Gastrocnemius medialis (tissue), 4 donors: Measurements from ENCODE around the gene SELENBP1. TPM values are rescaled to one million over a fixed set of nuclear protein-coding genes. Genes with fewer than 3 reads are reported as not detected.
"Not testable (repeated sequence)": the region's sequence is repeated elsewhere in the genome, so short reads cannot be mapped to it uniquely, and the experiment has no call there.

Source experiments
- ATAC-seq, 2 donors: fragments of 150-250 bp; one replicate each; pipeline ENCODE4 v1.9.1; 2016
- DNase-seq, 2 donors: peaks; one replicate each; pipeline ENCODE4 v3.0.0-alpha.2; 2019
- H3K27ac ChIP-seq, 4 donors: fragments of 200-600 bp; sonication (generic); 1 replicate in 1 of 4; 2 replicates in 3 of 4; pipeline ENCODE4 v1.5.1; 2016 to 2018; ENCODE audit warnings: mild to moderate bottlenecking in 2 of 4, moderate library complexity in 1 of 4
- H3K27me3 ChIP-seq, 3 donors: fragments of 200-600 bp; sonication (generic) in 2 of 3; 1 replicate in 1 of 3; 2 replicates in 2 of 3; pipeline versions ENCODE4 v1.5.1 to v1.6.0; 2016 to 2019; ENCODE audit warnings: mild to moderate bottlenecking in 1 of 3, moderate library complexity in 1 of 3
- H3K36me3 ChIP-seq, 2 donors: fragments of 200-600 bp; sonication (generic) in 1 of 2; one replicate each; pipeline ENCODE4 v1.5.1; 2017 to 2018
- H3K4me1 ChIP-seq, 2 donors: fragments of 200-600 bp; sonication (generic) in 1 of 2; one replicate each; pipeline ENCODE4 v1.5.1; 2016 to 2017; ENCODE audit warnings: mild to moderate bottlenecking in 2 of 2
- H3K4me3 ChIP-seq, 4 donors: fragments of 200-600 bp; sonication (generic) in 3 of 4; 1 replicate in 1 of 4; 2 replicates in 3 of 4; pipeline ENCODE4 v1.5.1; 2016 to 2019; ENCODE audit warnings: mild to moderate bottlenecking in 2 of 4
- H3K9me3 ChIP-seq, 3 donors: fragments of 200-600 bp; sonication (generic) in 2 of 3; 1 replicate in 1 of 3; 2 replicates in 2 of 3; pipeline ENCODE4 v1.5.1; 2016 to 2019
- CTCF ChIP-seq, 5 experiments: fragments of 450-650 bp in 3 of 5; fragments of 200-600 bp in 2 of 5; sonication (generic) in 2 of 5; IDR thresholded peaks in 4 of 5; conservative IDR thresholded peaks in 1 of 5; 1 replicate in 4 of 5; 2 replicates in 1 of 5; pipeline ENCODE4 v1.5.1; 2016 to 2019; ENCODE audit warnings: antibody characterized with exemption in 5 of 5, mild to moderate bottlenecking in 3 of 5, moderate library complexity in 3 of 5
- POLR2A ChIP-seq, 2 donors: fragments of 450-650 bp; IDR thresholded peaks; one replicate each; pipeline ENCODE4 v1.6.1; 2017; ENCODE audit warnings: antibody characterized with exemption in 2 of 2, mild to moderate bottlenecking in 2 of 2, moderate library complexity in 2 of 2
- in situ Hi-C, 4 donors: fragments of 200-750 bp; cut with MboI; loops; one replicate each; pipeline versions ENCODE4 v1.15.0 to v1.8.0; 2017; ENCODE audit warnings: low sequenced_read_pairs in 4 of 4
- intact Hi-C: fragments of 100-400 bp; cut with DNase I; formaldehyde crosslinking; loops from one replicate; pipeline ENCODE4 v1.15.1; 2023; ENCODE audit warnings: low total_unique reads
- total RNA-seq, 4 donors: library from RNA; depleted of rRNA; stranded (reverse); fragments of >200 nt; gene quantifications; one replicate each; pipeline versions ENCODE4 v1.1.0 to v1.2.3, GENCODE V29; 2016

The SELENBP1 gene
- total RNA-seq, 4 donors from 2014 or later = 30.9 to 70.2 (median 42.3) TPM

- intact Hi-C loops = no loop called here
- DNase-seq (no peak), ATAC-seq (no peak)
- H3K4me3 ChIP-seq = no peak overlapping the region
- no peaks in the 10 kb centered on the region for H3K9me3 ChIP-seq
- H3K36me3 ChIP-seq = no peaks in the 10 kb centered on the region
- in situ Hi-C loops = loop anchor here in 2 of 4 donors (10.0 kb wide), 2 partner anchors 86 to 96 kb away; no protein-coding TSS in a partner anchor
- H3K27ac ChIP-seq = no peak overlapping the region
- H3K4me1 ChIP-seq = no peaks in the 10 kb centered on the region
- no peaks in the 10 kb centered on the region for H3K27me3 ChIP-seq
- TF ChIP-seq POLR2A (IDR thresholded peaks at IDR 0.05) = no peak
- no peak for TF ChIP-seq CTCF (IDR thresholded peaks at IDR 0.05 in 4 of 5, conservative IDR thresholded peaks at IDR 0.05 in 1 of 5)
Observed at GRCh38 chr1:151391079-151391563, 18.6 kb upstream of the SELENBP1 start.

GRCh38 chr1:151390221-151391078 lies 17.9 kb upstream of the SELENBP1 start:
- H3K27ac ChIP-seq, H3K36me3 ChIP-seq, H3K4me3 ChIP-seq, H3K27me3 ChIP-seq, ATAC-seq, H3K9me3 ChIP-seq, H3K4me1 ChIP-seq, DNase-seq, intact Hi-C loops: not testable (repeated sequence)
- in situ Hi-C loops = loop anchor here in 2 of 4 donors (10.0 kb wide), 2 partner anchors 86 to 96 kb away; no protein-coding TSS in a partner anchor

- no peak for ATAC-seq
- no peak for TF ChIP-seq CTCF (IDR thresholded peaks at IDR 0.05 in 4 of 5, conservative IDR thresholded peaks at IDR 0.05 in 1 of 5)
- no peak for TF ChIP-seq POLR2A (IDR thresholded peaks at IDR 0.05)
- intact Hi-C loops = no loop called here
- no peaks in the 10 kb centered on the region for H3K36me3 ChIP-seq
- H3K9me3 ChIP-seq = no peaks in the 10 kb centered on the region
- in situ Hi-C loops = no loop called here
- H3K4me3 ChIP-seq = no peak overlapping the region
- H3K27ac ChIP-seq = no peak overlapping the region
- H3K4me1 ChIP-seq = no peaks in the 10 kb centered on the region
- H3K27me3 ChIP-seq = no peaks in the 10 kb centered on the region
- no peak for DNase-seq
Observed at GRCh38 chr1:151386002-151386401, 13.5 kb upstream of the SELENBP1 start.

GRCh38 chr1:151384584-151384983 lies 12.1 kb upstream of the SELENBP1 start:
- no peak for TF ChIP-seq POLR2A (IDR thresholded peaks at IDR 0.05)
- TF ChIP-seq CTCF (IDR thresholded peaks at IDR 0.05 in 4 of 5, conservative IDR thresholded peaks at IDR 0.05 in 1 of 5) = no peak
- no peaks in the 10 kb centered on the region for H3K9me3 ChIP-seq
- no peak overlapping the region for H3K27ac ChIP-seq
- H3K4me1 ChIP-seq = no peaks in the 10 kb centered on the region
- H3K36me3 ChIP-seq = no peaks in the 10 kb centered on the region
- ATAC-seq (no peak), DNase-seq (no peak)
- H3K4me3 ChIP-seq = no peak overlapping the region
- intact Hi-C loops = no loop called here
- in situ Hi-C loops = no loop called here
- H3K27me3 ChIP-seq = no peaks in the 10 kb centered on the region

- DNase-seq = no peak
- H3K36me3 ChIP-seq = no peaks in the 10 kb centered on the region
- no peaks in the 10 kb centered on the region for H3K9me3 ChIP-seq
- in situ Hi-C loops (no loop called here), intact Hi-C loops (no loop called here)
- no peak overlapping the region for H3K4me3 ChIP-seq
- no peak overlapping the region for H3K27ac ChIP-seq
- H3K4me1 ChIP-seq = peaks cover under 1 to 8% of the 10 kb centered on the region in 2 donors
- TF ChIP-seq POLR2A (IDR thresholded peaks at IDR 0.05) = no peak
- ATAC-seq = no peak
- H3K27me3 ChIP-seq = no peaks in the 10 kb centered on the region
Observed at GRCh38 chr1:151377150-151377884, 4.8 kb upstream of the SELENBP1 start.
